Lower lobe of right lung (tissue), 2 donors: Measurements from ENCODE around the gene NPRL2. TPM values are rescaled to one million over a fixed set of nuclear protein-coding genes. Genes with fewer than 3 reads are reported as not detected.
A peak's percentile ranks its signal among the peaks of the same experiment; 100 is the strongest.

Experiments
- ATAC-seq, 2 donors: fragments of 200-7000 bp; cut with Tn5 transposase; one replicate each; pipeline ENCODE4 v1.9.1; 2020 to 2022; ENCODE audit warnings: mild to moderate bottlenecking in 2 of 2, moderate library complexity in 2 of 2
- DNase-seq: peaks from one replicate; pipeline ENCODE4 v3.0.0-alpha.2; 2020
- H3K27ac ChIP-seq: fragments of 200-600 bp; one replicate; pipeline ENCODE4 v1.8.0; 2022
- H3K27me3 ChIP-seq: fragments of 200-600 bp; one replicate; pipeline ENCODE4 v1.8.0; 2022; ENCODE audit warnings: low read depth
- H3K36me3 ChIP-seq: fragments of 200-600 bp; one replicate; pipeline ENCODE4 v1.8.0; 2022; ENCODE audit warnings: mild to moderate bottlenecking
- H3K4me1 ChIP-seq: fragments of 200-600 bp; one replicate; pipeline ENCODE4 v1.8.0; 2022
- H3K4me3 ChIP-seq: fragments of 200-600 bp; one replicate; pipeline ENCODE4 v1.8.0; 2022; ENCODE audit warnings: mild to moderate bottlenecking
- H3K9me3 ChIP-seq: fragments of 200-600 bp; one replicate; pipeline ENCODE4 v1.8.0; 2022
- CTCF ChIP-seq: fragments of 200-600 bp; IDR thresholded peaks from one replicate; pipeline ENCODE4 v1.8.0; 2022; ENCODE audit warnings: antibody characterized with exemption, mild to moderate bottlenecking
- intact Hi-C: fragments of 100-400 bp; cut with DNase I; formaldehyde crosslinking; loops from one replicate; pipeline ENCODE4 v1.11.0; 2022
- total RNA-seq: library from RNA; stranded (reverse); fragmentation: NEBNext Ultra II Directional; extraction: Animal tissue kit (Norgen Biotek cat#: 25700); gene quantifications from one replicate; pipeline ENCODE4 v1.2.1, GENCODE V29; 2021
- donor health status: DM: no; HTN: yes; CAD: no; lungs with severe emphysema.

NPRL2 gene
- total RNA-seq, 1 donor from 2014 or later, result 17.7 TPM

GRCh38 chr3:50334339-50335075 is 16.1 kb downstream of the NPRL2 start:
- DNase-seq, result no peak
- no peak for TF ChIP-seq CTCF
- H3K36me3 ChIP-seq, result peaks cover 39% of the 10 kb centered on the region
- peak overlapping the region; percentile 15 for H3K4me3 ChIP-seq
- no peaks in the 10 kb centered on the region for H3K27me3 ChIP-seq
- intact Hi-C loops, result no loop called here
- no peaks in the 10 kb centered on the region for H3K9me3 ChIP-seq
- H3K4me1 ChIP-seq, result peaks cover 55% of the 10 kb centered on the region
- no peak for ATAC-seq
- H3K27ac ChIP-seq, result peak overlapping the region; percentile 98

- Histone ChIP-seq H3K4me1 (peaks cover 49% of the 10 kb centered on the region), H3K4me3 (peak overlapping the region; percentile 2)
- ATAC-seq, result no peak
Measured at GRCh38 chr3:50333744-50334328, 16.7 kb downstream of the NPRL2 start.

GRCh38 chr3:50331364-50331907 is 19.1 kb downstream of the NPRL2 start:
- peaks cover 46% of the 10 kb centered on the region for H3K36me3 ChIP-seq
- H3K27ac ChIP-seq, result no peak overlapping the region
- H3K9me3 ChIP-seq, result no peaks in the 10 kb centered on the region
- intact Hi-C loops, result no loop called here
- H3K4me1 ChIP-seq, result peaks cover 54% of the 10 kb centered on the region
- ATAC-seq (no peak), DNase-seq (no peak)
- no peaks in the 10 kb centered on the region for H3K27me3 ChIP-seq
- TF ChIP-seq CTCF, result no peak
- H3K4me3 ChIP-seq, result no peak overlapping the region

More at GRCh38 chr3:50333744-50334328, 16.7 kb downstream of the NPRL2 start:
- no peak for DNase-seq
- Histone ChIP-seq H3K9me3 (no peaks in the 10 kb centered on the region), H3K27me3 (no peaks in the 10 kb centered on the region), H3K36me3 (peaks cover 44% of the 10 kb centered on the region), H3K27ac (peak overlapping the region; percentile 98)
- no peak for TF ChIP-seq CTCF
- intact Hi-C loops, result no loop called here

- H3K36me3 ChIP-seq, result peaks cover 57% of the 10 kb centered on the region
- no peaks in the 10 kb centered on the region for H3K9me3 ChIP-seq
- ATAC-seq, result no peak
- DNase-seq, result no peak
- no peak overlapping the region for H3K27ac ChIP-seq
- no peaks in the 10 kb centered on the region for H3K27me3 ChIP-seq
- intact Hi-C loops, result no loop called here
- peaks cover 50% of the 10 kb centered on the region for H3K4me1 ChIP-seq
- H3K4me3 ChIP-seq, result no peak overlapping the region
- TF ChIP-seq CTCF, result no peak
Measured at GRCh38 chr3:50330330-50330729, 20.2 kb downstream of the NPRL2 start.

GRCh38 chr3:50327943-50328691 is 22.5 kb downstream of the NPRL2 start, which contains the start of gene TUSC2:
TUSC2 (minus strand) TSS chr3:50328223; CDS start chr3:50328099, 124 bp downstream.
- no peaks in the 10 kb centered on the region for H3K9me3 ChIP-seq
- peak within 1 kb of the TSS; percentile 89 for H3K27ac ChIP-seq
- H3K4me1 ChIP-seq, result peaks cover 49% of the 10 kb centered on the region
- H3K36me3 ChIP-seq, result peaks cover 55% of the 10 kb centered on the region
- peak within 1 kb of the TSS; percentile 97 for H3K4me3 ChIP-seq
- intact Hi-C loops, result no loop called here
- peak; percentile 92 to 94 for ATAC-seq
- DNase-seq, result peak; percentile 99
- no peaks in the 10 kb centered on the region for H3K27me3 ChIP-seq
- TF ChIP-seq CTCF, result no peak
